Stimulated activated CD8-positive, alpha-beta memory T cell treated with anti-CD3 and anti-CD28 coated beads, Interleukin-7, amount 100 ng/mL, for 1 hour (primary cell): Measurements from ENCODE around the gene OR51I2.

ENCODE experiments used
- DNase-seq, 2 donors: peaks; one replicate each; pipeline ENCODE4 v3.0.0-alpha.2; 2020; ENCODE audit warnings: low read depth in 2 of 2

Gene OR51I2

DNA sequence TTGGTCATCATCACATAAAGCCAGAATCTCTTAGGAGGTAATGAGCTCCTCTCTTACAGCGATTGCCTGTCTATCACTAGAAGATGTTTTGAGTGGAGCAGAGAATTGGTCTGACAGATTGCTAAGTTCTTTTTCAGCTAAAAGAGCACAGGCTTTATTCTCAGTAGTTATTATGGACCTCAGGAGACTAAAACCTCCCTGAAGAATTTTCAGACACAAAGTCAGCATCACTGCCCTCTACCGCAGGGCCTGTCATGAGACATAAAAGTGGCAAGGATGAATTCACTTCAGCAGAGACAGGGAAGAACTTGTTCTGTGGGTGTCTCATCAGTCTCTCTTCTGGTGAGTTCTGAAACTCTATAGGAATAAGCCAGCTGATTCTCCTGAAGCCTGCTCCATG is at the start of gene OR51I2:
Gene OR51I2 (plus strand): TSS at position 301 of the 400 bp plus-strand sequence. CDS start 4,166 bp downstream, outside the sequence.
- no peak for DNase-seq

GRCh38 chr11:5405173-5405572 is 44.0 kb upstream of the OR51I2 start:
- DNase-seq: no peak

DNA sequence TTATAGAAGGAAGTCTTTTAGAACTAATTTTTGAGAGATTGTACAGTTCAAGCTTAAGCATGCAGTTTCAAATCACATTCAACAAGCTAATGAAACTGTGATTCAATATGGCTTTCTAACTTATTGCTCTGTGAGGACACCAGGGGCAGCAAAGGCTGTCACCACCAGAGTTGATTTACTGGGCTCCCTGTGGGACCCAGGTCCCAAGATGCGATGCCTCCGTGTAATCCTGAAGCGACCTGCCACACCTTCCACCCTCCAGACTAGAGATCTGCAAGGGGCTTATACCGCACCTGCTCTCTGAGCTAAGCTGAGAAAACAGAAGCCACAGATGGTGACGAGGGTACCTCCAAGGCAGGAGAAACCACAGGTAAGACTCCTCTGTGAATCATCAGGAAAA is 28.1 kb upstream of the OR51I2 start:
- DNase-seq: no peak

DNA sequence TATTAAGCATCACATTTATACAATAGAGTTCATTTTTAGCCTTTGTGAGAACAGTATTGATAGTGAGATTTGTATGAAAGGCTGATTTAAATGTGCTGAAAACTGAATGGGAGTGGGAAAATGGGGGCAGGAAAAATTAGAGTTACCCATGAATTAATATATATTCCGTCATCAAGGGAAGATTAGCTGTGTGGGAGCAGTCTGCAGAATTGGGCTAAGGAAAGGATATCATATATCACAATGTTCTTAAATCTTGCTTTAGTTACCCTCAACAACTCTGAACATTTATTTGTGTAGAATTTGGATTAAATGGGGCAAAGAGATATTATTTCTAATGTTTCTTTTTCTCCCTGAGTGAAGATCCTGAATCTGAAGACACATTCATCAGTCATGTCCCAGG is 27.3 kb upstream of the OR51I2 start, which contains the start of gene OR51Q1:
Gene OR51Q1 (plus strand): TSS at position 301 of the 400 bp plus-strand sequence. CDS start 90 bp downstream, at position 391.
- DNase-seq: no peak

DNA sequence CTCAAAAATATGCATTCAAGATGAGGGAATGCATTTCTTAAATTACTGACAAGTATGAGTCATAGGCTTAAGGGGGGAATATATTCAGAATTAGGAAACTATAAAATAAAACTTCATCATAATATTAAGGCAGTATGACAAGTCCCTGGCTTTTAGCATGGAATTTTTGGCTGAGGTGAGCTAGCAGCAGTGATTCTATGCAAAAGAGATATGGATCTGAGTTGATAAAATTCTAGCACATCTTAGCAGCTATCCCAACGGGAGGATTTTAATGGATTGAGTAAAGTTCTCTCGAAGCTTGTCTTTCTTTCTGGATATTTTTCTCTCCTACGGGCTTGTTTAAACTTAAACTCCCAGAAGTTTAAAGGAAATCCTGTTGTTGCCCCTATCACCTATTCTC is 26.0 kb upstream of the OR51I2 start:
- DNase-seq: no peak

DNA sequence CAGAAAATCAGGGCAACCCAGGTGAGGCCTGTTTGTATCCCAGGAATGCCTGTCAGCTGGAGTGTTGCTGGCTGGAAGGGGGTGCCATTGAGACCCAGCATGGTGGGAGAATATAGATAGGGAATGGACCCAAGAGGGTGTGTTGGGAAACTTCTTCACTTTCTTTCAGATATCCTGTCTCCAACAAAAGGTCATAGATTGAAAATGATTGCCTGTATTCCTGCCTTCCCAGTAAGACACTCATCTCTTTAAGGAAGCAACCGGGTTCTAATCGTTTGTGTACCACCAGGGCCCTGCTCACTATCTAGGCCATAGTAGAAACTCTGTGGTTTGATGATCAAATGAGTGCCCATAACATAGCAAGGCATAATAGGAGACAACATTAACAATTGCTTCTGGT is 7.7 kb upstream of the OR51I2 start, which contains the start of gene OR51I1:
Gene OR51I1 (minus strand): TSS at position 101 of the 400 bp plus-strand sequence. CDS start 0 bp downstream, at position 101.
- no peak for DNase-seq

GRCh38 chr11:5443835-5444393 is 5.2 kb upstream of the OR51I2 start:
- no peak for DNase-seq

DNA sequence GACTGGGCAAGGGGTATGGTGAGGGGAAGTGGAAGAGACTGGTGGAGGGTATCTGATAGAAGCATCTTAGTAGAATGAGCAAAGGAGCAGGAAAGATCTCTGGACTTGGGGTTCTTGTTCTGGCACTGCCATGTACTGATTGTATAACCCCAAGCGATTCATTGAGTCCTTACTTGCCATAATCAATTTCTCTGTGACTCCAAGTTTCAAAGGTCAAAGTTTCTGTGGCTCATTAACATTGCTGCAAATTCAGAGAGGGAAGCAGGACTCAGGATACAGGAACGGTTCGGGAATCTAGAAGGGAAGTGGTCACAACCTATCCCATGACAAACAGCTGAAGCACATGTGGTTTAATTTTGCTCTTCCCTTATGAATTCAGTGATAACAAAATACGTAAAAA is 309 bp downstream of the OR51I2 start:
- DNase-seq: no peak

GRCh38 chr11:5460983-5461621 is 12.0 kb downstream of the OR51I2 start:
- no peak for DNase-seq

DNA sequence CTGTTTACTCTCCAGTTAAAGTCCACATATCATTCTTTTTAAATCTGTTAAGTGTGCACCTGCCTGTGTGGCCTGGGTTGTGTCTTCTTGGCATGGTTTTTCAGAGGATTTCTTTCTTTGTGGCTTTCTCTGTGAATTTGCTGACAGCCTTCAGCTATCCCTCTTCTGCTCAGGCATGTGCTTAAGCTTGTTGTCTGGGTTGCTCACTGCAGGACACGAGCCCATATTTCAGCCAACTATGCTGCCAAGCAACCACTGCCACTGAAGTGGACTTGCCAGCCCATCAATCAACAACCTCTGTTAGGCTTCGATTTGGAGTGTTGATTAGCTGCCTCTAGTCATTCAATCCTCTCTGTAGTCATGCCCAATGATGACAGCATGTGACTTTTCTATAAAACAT is 18.4 kb downstream of the OR51I2 start:
- DNase-seq: no peak

GRCh38 chr11:5473921-5474320 is 24.8 kb downstream of the OR51I2 start:
- no peak for DNase-seq

- peak in 1 of 2 donors; percentile 5 for DNase-seq
Observed at GRCh38 chr11:5476186-5476819, 27.2 kb downstream of the OR51I2 start.

DNA sequence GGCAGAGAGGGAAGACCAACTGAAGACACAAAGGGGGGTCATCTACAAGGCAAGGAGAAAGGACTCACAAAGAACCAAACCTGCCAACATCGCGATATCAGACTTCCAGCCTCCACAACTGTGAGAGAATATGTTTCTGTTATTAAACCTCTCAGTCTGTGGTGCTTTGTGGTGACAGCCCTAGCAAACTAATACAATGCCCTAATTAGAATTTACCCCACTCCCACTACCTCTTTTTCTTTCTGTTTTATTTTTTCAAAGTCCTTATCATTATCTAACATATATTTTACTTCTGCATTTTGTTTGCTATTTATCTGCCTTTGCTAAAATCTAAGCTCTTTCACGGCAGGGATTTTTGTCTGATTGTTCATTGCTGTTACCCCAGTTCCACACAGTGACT is 36.9 kb downstream of the OR51I2 start:
- DNase-seq: no peak

DNA sequence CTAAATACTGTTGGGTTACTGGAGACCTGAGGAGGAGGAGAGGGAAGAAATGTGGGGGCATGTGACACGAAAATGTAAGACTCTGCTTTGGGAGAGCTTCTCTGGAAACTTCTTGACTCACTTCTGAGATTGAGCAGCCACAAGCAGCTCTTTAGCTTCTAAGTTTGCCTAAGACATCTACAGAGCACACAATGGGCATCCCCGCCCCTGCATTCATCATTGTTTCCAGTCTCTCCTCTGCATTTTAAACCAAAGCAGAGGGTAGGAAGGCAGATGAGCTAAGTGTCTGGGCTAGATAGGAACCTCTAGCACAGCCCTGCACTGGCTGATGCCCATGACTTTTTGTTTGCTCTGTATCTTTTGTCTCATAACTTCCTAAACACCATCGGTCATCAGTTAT is 37.3 kb downstream of the OR51I2 start:
- no peak for DNase-seq

DNA sequence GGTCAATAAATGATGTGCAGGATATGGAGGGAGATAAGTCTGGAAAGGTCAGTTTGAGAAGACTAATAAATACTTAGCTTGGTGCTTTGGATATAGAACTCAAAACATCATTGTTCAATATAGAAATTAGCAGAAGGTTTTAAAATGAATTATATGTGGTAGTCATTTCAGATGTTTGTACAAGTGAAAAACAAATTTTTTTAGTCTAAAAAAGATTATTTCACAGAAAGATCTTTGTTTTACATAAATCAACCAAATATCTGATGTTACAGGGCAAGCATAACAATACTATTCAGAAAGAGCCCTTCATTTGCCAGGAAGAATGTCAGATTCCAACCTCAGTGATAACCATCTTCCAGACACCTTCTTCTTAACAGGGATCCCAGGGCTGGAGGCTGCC is 39.3 kb downstream of the OR51I2 start, which contains the start of gene OR52D1:
Gene OR52D1 (plus strand): TSS at position 301 of the 400 bp plus-strand sequence. CDS start 22 bp downstream, at position 323.
- DNase-seq: no peak

GRCh38 chr11:5488798-5489399 is 39.8 kb downstream of the OR51I2 start:
- no peak for DNase-seq

DNA sequence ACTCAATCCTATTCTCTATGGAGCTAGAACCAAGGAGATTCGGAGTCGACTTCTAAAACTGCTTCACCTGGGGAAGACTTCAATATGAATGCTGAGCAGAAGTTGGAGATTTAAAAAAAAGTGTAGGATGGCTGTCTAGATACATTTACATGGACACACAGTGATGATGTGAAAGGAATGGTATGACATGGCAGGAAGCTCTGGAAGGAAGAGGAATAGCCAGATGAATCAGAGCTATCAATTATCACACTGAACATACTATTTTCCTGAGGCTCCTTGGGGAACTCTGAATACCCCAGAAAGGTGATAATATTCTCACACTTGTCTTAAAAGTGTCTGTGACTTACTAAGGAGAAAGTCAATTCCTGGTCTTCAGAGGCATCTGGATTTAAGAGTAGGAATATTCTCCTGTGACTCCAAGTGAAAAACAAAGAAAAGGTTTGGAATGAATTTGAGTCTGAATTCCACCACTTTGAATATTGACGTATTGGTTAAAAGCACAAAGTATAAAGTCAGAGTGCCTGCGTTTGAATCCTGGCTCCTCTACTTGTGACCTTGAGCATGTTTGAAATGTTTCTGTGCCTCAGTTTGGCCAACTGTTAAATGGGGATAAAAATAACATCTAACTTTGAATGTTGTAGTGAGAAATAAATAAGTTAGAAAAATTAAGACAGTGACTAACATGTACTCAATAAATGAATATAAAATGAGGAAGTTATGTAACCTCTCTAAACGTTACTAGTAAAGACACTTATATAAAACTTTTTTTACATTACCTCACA is 40.6 kb downstream of the OR51I2 start:
- DNase-seq: no peak

- no peak for DNase-seq
Observed at GRCh38 chr11:5499671-5500070, 50.5 kb downstream of the OR51I2 start.

- DNase-seq: no peak
Observed at GRCh38 chr11:5500393-5500801, 51.3 kb downstream of the OR51I2 start.

- DNase-seq: no peak
Observed at GRCh38 chr11:5504403-5504921, 55.3 kb downstream of the OR51I2 start.

DNA sequence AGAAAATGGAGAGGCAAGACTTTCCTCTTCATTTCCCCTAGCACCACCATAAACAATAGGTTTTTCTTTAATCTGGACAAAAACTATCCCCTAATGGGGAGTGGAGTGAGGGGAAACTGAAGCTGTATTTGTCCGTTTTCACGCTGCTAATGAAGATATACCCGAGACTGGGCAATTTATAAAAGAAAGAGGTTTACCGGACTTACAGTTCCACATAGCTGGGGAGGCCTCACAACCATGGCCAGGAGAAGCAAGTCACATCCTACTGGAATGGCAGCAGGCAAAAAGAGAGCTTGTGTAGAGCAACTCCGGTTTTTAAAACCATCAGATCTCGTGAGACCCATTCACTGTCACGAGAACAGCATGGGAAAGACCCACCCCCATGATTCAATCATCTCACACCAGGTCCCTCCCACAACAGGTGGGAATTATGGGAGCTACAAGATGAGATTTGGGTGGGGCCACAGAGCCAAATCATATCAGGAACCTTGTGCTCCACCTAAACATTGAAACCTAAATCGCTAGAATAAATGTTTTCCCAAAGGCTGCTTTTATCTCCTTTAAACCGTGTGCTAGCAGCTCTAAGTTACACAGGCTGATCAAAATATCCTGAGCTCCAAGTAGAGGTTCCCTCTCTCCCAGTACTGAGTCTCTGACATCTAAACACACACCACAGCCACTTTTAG is 56.4 kb downstream of the OR51I2 start:
- DNase-seq: no peak
